H9 (cell line): ENCODE measurements around the gene SPDYE4. TPM values are rescaled to one million over a fixed set of nuclear protein-coding genes. Genes with fewer than 3 reads are reported as not detected.
A peak's percentile ranks its signal among the peaks of the same experiment; 100 is the strongest.

Experiments used
- DNase-seq: peaks from one replicate; pipeline ENCODE4 v3.0.0-alpha.2; 2017
- H2AFZ ChIP-seq: one replicate; pipeline ENCODE4 v1.6.1; 2013; ENCODE audit warnings: mild to moderate bottlenecking, low read length, control low read depth, moderate library complexity
- H2AK5ac ChIP-seq: 2 replicates; pipeline ENCODE4 v1.6.1; 2013; ENCODE audit warnings: low read length, control low read depth, mixed read lengths; ENCODE audit not compliant: insufficient read length
- H2BK120ac ChIP-seq: one replicate; pipeline ENCODE4 v1.6.1; 2013; ENCODE audit warnings: low read depth, mild to moderate bottlenecking, low read length, control low read depth, inconsistent platforms; ENCODE audit not compliant: poor library complexity, severe bottlenecking
- H2BK12ac ChIP-seq: 2 replicates; pipeline ENCODE4 v1.6.1; 2013; ENCODE audit warnings: low read length, control low read depth, mixed read lengths, low read depth; ENCODE audit not compliant: insufficient read length
- H2BK15ac ChIP-seq: 2 replicates; pipeline ENCODE4 v1.6.1; 2013; ENCODE audit warnings: low read depth, low read length, control low read depth
- H2BK20ac ChIP-seq: one replicate; pipeline ENCODE4 v1.6.1; 2013; ENCODE audit warnings: low read depth, mild to moderate bottlenecking, low read length, control low read depth, inconsistent platforms; ENCODE audit not compliant: poor library complexity, severe bottlenecking
- H2BK5ac ChIP-seq: 2 replicates; pipeline ENCODE4 v1.6.1; 2013; ENCODE audit warnings: low read length, control low read depth, mixed read lengths; ENCODE audit not compliant: insufficient read length
- H3K14ac ChIP-seq: 2 replicates; pipeline ENCODE4 v1.6.1; 2013; ENCODE audit warnings: low read length, control low read depth; ENCODE audit not compliant: insufficient read depth
- H3K18ac ChIP-seq: 2 replicates; pipeline ENCODE4 v1.6.1; 2013; ENCODE audit warnings: low read depth, mild to moderate bottlenecking, mixed read lengths, low read length, control low read depth; ENCODE audit not compliant: insufficient read length
- H3K23ac ChIP-seq: 2 replicates; pipeline ENCODE4 v1.6.1; 2013; ENCODE audit warnings: low read length, control low read depth, mixed read lengths, low read depth; ENCODE audit not compliant: insufficient read length
- H3K23me2 ChIP-seq: 2 replicates; pipeline ENCODE4 v1.6.1; 2013; ENCODE audit warnings: low read depth, mild to moderate bottlenecking, mixed read lengths, low read length, control low read depth; ENCODE audit not compliant: insufficient read length, poor library complexity, severe bottlenecking
- H3K27ac ChIP-seq: 2 replicates; pipeline ENCODE4 v1.5.1; 2013; ENCODE audit warnings: low read length, control low read depth, mixed read lengths, low read depth; ENCODE audit not compliant: insufficient read length
- H3K27me3 ChIP-seq: 2 replicates; pipeline ENCODE4 v1.6.1; 2013; ENCODE audit warnings: low read length, control low read depth, inconsistent platforms; ENCODE audit not compliant: insufficient read depth
- H3K4ac ChIP-seq: 2 replicates; pipeline ENCODE4 v1.6.1; 2013; ENCODE audit warnings: low read depth, mild to moderate bottlenecking, control low read depth, inconsistent platforms, low read length, moderate library complexity
- H3K4me1 ChIP-seq: 2 replicates; pipeline ENCODE4 v1.6.1; 2013; ENCODE audit warnings: low read length, control low read depth, inconsistent platforms; ENCODE audit not compliant: insufficient read depth
- H3K4me2 ChIP-seq: 2 replicates; pipeline ENCODE4 v1.6.1; 2013; ENCODE audit warnings: low read length, control low read depth, mixed read lengths; ENCODE audit not compliant: insufficient read length, insufficient read depth
- H3K56ac ChIP-seq: 2 replicates; pipeline ENCODE4 v1.6.1; 2013; ENCODE audit warnings: low read depth, mild to moderate bottlenecking, mixed read lengths, low read length, control low read depth; ENCODE audit not compliant: insufficient read length
- H3K79me1 ChIP-seq: 2 replicates; pipeline ENCODE4 v1.6.1; 2013; ENCODE audit warnings: low read depth, mild to moderate bottlenecking, moderate library complexity, low read length, control low read depth, inconsistent platforms; ENCODE audit not compliant: insufficient read depth, poor library complexity, severe bottlenecking
- H3K79me2 ChIP-seq: 2 replicates; pipeline ENCODE4 v1.6.1; 2013; ENCODE audit warnings: low read length, control low read depth, inconsistent platforms; ENCODE audit not compliant: insufficient read depth
- H3K9ac ChIP-seq: 2 replicates; pipeline ENCODE4 v1.6.1; 2013; ENCODE audit warnings: low read length, control low read depth, mixed read lengths; ENCODE audit not compliant: insufficient read length; ENCODE audit errors: extremely low read depth
- H3K9me3 ChIP-seq: one replicate; pipeline ENCODE4 v1.6.1; 2013; ENCODE audit warnings: low read depth, low read length, inconsistent platforms; ENCODE audit not compliant: control insufficient read depth
- H3T11ph ChIP-seq: one replicate; pipeline ENCODE4 v1.6.1; 2013; ENCODE audit warnings: mild to moderate bottlenecking, low read length, control low read depth, inconsistent platforms
- H4K20me1 ChIP-seq: one replicate; pipeline ENCODE4 v1.6.1; 2013; ENCODE audit not compliant: control insufficient read depth, insufficient read length, insufficient read depth
- H4K5ac ChIP-seq: 2 replicates; pipeline ENCODE4 v1.6.1; 2013; ENCODE audit warnings: low read depth, mild to moderate bottlenecking, mixed read lengths, low read length, control low read depth; ENCODE audit not compliant: insufficient read length
- H4K8ac ChIP-seq: replicated peaks from 2 replicates; pipeline ENCODE4 v1.6.1; 2013; ENCODE audit warnings: low read length, control low read depth, mixed read lengths, low read depth; ENCODE audit not compliant: insufficient read length
- H4K91ac ChIP-seq: 2 replicates; pipeline ENCODE4 v1.6.1; 2013; ENCODE audit warnings: low read depth, mild to moderate bottlenecking, moderate library complexity, mixed read lengths, low read length, control low read depth; ENCODE audit not compliant: insufficient read length
- H3K27ac Mint-ChIP-seq, 3 experiments: 2 replicates in 2 of 3; 3 replicates in 1 of 3; pipeline ENCODE4 v1.8.0; 2020 to 2021; ENCODE audit warnings: mixed read lengths in 3 of 3, mild to moderate bottlenecking in 1 of 3, moderate library complexity in 1 of 3
- H3K27me3 Mint-ChIP-seq: 2 replicates; pipeline ENCODE4 v1.8.0; 2021; ENCODE audit warnings: low read depth, mild to moderate bottlenecking, moderate library complexity, mixed read lengths
- H3K36me3 Mint-ChIP-seq, 3 experiments: 2 replicates in 2 of 3; 3 replicates in 1 of 3; pipeline ENCODE4 v1.8.0; 2020 to 2021; ENCODE audit warnings: low read depth in 3 of 3, mixed read lengths in 3 of 3; ENCODE audit not compliant: insufficient read depth in 1 of 3
- H3K4me1 Mint-ChIP-seq, 2 experiments: 2 replicates each; pipeline ENCODE4 v1.8.0; 2020; ENCODE audit warnings: mixed read lengths in 2 of 2
- H3K4me3 Mint-ChIP-seq, 2 experiments: 2 replicates in 1 of 2; 3 replicates in 1 of 2; pipeline ENCODE4 v1.8.0; 2020 to 2021; ENCODE audit warnings: mild to moderate bottlenecking in 2 of 2, mixed read lengths in 2 of 2, moderate library complexity in 1 of 2
- H3K9me3 Mint-ChIP-seq, 2 experiments: 2 replicates in 1 of 2; 3 replicates in 1 of 2; pipeline ENCODE4 v1.8.0; 2020; ENCODE audit warnings: mild to moderate bottlenecking in 2 of 2, mixed read lengths in 2 of 2, moderate library complexity in 1 of 2
- WGBS: extraction: QIAGEN DNeasy Blood & Tissue Kit; methylation state at CpG from one replicate; pipeline ENCODE4 v1.1.7; 2013; ENCODE audit warnings: missing lambda C conversion rate, low lambda C conversion rate, mixed read lengths; ENCODE audit not compliant: insufficient read length; ENCODE audit errors: extremely low coverage; 5-methylcytosine and 5-hydroxymethylcytosine counted together
- total RNA-seq: library from RNA; stranded (reverse); gene quantifications from 2 replicates; pipeline ENCODE4 v1.2.1, GENCODE V29; 2021
- TF ChIP-seq, protein P1 (sequence below): fragments of 200-600 bp; sonication (generic); conservative IDR thresholded peaks from 3 replicates; pipeline ENCODE4 v1.8.0; 2021; ENCODE audit warnings: antibody characterized with exemption, mild to moderate bottlenecking

SPDYE4 gene
- total RNA-seq, 1 experiment from 2014 or later: not detected

DNA sequence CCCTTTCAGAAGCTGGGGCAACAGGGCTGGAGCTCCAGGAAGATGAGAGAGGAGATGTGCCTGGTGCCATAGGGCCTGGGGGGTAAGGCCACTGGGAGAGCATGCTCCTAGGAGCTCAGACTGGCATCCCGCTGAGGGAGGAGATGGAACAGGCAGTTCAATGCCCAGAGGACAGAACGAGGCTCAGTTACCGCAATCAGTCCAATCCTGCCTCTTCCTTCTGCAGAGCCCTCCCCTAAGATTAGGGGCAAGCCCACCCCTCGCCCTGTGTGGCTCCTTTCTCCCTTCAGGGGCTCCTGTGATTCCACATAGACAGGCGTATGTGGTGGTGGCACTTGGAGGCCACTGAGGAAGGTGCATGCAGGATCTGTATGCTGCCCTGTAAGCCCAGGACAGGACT, 16.1 kb downstream of the SPDYE4 start:
- Histone ChIP-seq H4K91ac (no peak overlapping the region), H3K4ac (no peak overlapping the region), H2BK120ac (no peak overlapping the region), H2BK20ac (no peak overlapping the region), H3K9me3 (no peaks in the 10 kb centered on the region), H3K4me1 (no peaks in the 10 kb centered on the region; the same call in 1 of the 2 replicates), H2BK15ac (no peak overlapping the region), H3K79me2 (no peaks in the 10 kb centered on the region), H3K56ac (no peak overlapping the region), H3T11ph (no peak overlapping the region), H3K14ac (no peak overlapping the region), H3K27me3 (no peaks in the 10 kb centered on the region), H2BK12ac (no peak overlapping the region), H4K8ac (no peak overlapping the region), H3K79me1 (no peaks in the 10 kb centered on the region), H3K4me2 (no peak overlapping the region), H3K27ac (no peak overlapping the region), H3K9ac (no peak overlapping the region), H2AFZ (no peak overlapping the region), H2AK5ac (no peak overlapping the region), H3K18ac (no peak overlapping the region), H3K23ac (no peak overlapping the region), H4K5ac (no peak overlapping the region), H4K20me1 (no peaks in the 10 kb centered on the region), H2BK5ac (no peak overlapping the region), H3K23me2 (peaks cover 3% of the 10 kb centered on the region)
- DNase-seq: peak; percentile 22
- TF ChIP-seq, protein P1, sequence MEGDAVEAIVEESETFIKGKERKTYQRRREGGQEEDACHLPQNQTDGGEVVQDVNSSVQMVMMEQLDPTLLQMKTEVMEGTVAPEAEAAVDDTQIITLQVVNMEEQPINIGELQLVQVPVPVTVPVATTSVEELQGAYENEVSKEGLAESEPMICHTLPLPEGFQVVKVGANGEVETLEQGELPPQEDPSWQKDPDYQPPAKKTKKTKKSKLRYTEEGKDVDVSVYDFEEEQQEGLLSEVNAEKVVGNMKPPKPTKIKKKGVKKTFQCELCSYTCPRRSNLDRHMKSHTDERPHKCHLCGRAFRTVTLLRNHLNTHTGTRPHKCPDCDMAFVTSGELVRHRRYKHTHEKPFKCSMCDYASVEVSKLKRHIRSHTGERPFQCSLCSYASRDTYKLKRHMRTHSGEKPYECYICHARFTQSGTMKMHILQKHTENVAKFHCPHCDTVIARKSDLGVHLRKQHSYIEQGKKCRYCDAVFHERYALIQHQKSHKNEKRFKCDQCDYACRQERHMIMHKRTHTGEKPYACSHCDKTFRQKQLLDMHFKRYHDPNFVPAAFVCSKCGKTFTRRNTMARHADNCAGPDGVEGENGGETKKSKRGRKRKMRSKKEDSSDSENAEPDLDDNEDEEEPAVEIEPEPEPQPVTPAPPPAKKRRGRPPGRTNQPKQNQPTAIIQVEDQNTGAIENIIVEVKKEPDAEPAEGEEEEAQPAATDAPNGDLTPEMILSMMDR: no peak
- WGBS: no CpG with 5 or more reads among the region's 5 CpGs
- Mint-ChIP-seq H3K4me3 (no peak overlapping the region), H3K4me1 (peaks cover 9 to 24% of the 10 kb centered on the region in 2 experiments), H3K27ac (no peak overlapping the region), H3K27me3 (peaks cover 17% of the 10 kb centered on the region), H3K9me3 (no peaks in the 10 kb centered on the region), H3K36me3 (no peaks in the 10 kb centered on the region)
